ENCODE data around the gene COL6A1.
"Not testable (repeated sequence)": the region's sequence is repeated elsewhere in the genome, so short reads cannot be mapped to it uniquely, and the experiment has no call there.

COL6A1 gene

DNA sequence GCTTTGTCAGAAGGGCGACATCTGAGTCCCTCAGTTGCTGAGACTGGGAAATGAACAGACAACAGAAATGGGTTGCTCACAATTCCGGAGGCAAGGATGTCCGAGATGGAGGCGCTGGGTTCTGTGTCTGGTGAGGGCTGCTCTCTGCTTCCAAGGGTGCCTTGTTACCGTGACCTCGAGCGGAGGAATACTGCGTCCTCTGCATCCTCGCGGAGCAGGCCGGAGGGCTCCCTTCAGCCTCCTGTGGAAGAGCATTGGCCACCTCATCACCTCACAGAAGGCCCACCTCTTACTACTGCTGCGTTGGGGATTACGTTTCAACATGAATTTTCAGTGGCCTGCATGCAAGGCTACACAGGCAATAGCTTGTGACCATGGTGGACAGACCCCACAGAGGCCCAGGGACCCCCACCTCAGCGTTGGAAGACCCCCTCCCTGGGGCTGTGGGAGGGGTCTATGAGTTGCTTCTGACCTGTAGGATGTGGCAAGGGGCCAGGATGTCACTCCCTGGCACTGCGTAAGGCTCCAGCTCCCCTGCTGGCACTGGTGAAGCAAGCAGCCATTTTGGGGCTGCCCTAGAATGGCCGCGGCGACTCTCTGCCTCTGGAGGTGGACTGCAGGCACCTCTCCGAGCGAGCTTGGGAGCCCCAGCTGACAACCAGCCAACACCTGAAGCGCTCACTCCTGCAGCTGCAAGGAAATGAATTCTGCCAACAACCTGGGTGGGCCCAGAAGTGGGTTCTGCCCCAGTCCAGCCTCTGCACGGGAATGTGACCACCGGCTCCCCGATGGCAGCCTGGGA is 36.3 kb upstream of the COL6A1 start:
- DNase-seq, result peak; percentile 35

DNA sequence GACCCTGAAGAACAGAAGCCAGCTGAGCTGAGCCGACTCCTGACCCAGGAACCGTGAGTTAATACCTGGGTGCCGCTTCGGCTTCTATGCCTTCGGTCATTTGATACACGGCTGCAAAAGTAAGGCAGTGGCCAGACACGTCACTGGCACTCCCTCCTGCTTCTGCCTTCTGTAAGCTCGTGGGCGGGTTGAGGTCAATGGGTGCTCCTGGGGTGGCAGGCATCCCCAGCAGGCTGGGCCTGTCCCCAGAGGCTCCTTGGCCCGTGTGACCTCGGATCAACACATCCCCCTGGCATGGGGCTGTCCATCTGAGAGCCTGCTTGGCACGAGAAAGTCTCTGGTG is 35.7 kb upstream of the COL6A1 start:
- peak; percentile 38 for DNase-seq

- DNase-seq, result no peak
Measured at GRCh38 chr21:45947296-45947695, 34.3 kb upstream of the COL6A1 start.

DNA sequence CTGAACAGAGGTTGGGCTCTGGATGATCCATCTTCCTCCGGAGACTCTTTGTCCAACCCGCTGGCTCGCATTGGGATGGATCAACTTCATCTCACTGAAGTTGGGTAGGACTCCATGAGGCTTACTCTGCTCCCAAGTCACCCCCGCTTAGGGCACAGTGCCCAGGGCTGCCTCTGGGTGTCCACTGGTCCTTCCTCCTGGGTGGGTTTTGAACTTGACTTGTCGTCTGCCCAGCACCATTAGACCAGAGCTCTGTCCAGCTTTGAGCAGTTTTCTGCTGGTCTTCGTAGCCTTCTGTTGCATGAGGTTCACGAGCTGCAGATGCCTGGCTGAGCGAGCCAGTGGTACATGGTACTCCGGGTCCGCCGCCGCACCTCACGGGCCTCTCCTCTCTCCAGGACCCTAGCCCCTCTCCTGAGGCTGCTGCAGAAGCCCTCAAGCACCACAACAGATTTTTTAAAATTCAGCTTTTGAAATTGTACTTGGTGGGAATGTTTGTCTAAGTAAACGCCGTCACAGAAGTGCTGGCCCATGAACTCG is 33.8 kb upstream of the COL6A1 start:
- DNase-seq, result no peak

GRCh38 chr21:45948576-45949141 is 32.9 kb upstream of the COL6A1 start:
- peak; percentile 57 for DNase-seq

GRCh38 chr21:45949928-45950739 is 31.4 kb upstream of the COL6A1 start:
- no peak for DNase-seq

DNA sequence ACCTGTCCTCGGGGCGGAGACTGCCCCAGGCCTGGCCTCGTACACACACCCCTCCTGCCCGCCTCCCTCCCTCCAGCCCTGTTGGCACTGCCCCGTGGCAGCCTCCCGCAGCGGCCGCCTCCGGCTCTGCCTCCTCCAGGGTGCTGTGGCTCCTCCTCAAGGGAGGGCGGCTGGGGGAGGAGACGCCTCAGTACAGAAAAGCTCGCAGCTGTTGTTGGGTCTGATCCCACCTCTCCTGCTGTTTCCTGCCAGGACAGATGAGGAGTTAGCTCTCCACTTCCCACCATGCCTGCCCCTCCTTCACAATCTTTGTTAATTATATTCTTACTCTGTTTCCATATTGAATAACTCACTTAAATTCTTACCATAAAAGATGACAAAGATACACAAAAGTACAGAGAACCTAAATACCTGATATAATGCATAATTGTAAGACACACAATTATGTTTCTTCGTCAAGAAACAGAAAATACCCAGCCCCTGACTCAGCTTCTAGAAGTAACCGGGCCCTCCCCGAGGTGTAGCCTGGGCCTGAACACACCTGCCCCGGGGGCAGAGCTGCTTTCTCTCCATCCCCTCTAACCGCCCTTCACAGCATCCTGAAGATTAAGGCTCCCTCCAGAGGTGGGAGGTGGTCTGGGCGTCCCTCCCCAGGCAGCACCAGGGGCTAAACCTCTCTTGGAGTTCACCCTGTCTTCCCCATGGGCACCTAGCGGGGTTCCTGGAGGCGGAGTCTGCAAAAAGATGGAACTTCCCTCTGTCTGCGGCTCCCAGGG is 30.6 kb upstream of the COL6A1 start:
- DNase-seq, result peak; percentile 36

DNA sequence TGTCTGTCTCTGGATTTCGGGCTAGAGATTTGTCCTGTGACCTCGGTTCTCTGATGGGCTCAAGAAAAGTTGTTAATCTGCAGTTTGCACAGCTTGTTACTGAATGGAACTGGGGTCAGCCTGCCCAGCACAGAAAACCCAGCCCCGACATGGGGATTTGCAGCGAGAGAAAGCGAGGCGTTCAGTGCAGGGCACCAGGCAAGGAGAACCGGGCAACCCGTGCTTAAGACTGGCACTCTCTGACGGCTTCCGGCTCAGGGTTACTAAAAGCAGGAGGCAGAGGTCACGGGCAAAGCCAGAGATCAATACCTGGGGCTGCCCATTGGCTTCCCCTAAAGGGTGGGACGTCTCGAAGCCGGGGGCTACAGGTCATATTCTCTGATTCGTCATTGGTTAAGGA is 29.9 kb upstream of the COL6A1 start:
- no peak for DNase-seq

DNA sequence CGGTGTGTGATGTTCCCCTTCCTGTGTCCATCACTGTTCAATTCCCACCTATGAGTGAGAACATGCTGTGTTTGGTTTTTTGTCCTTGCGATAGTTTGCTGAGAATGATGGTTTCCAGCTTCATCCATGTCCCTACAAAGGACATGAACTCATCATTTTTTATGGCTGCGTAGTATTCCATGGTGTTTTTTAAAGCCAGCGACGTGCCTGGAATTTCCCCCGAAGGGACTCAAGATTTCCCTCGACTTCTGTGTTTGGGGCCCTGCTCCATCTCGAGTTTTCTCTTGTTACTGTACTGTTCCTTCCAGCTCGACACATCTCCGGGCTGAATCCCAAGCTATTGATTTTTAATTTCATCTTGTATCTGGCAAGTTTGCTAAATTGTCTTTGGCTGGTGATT is 29.0 kb upstream of the COL6A1 start:
- not testable (repeated sequence) for DNase-seq

- DNase-seq, result no peak
Measured at GRCh38 chr21:45952974-45953373, 28.6 kb upstream of the COL6A1 start.

DNA sequence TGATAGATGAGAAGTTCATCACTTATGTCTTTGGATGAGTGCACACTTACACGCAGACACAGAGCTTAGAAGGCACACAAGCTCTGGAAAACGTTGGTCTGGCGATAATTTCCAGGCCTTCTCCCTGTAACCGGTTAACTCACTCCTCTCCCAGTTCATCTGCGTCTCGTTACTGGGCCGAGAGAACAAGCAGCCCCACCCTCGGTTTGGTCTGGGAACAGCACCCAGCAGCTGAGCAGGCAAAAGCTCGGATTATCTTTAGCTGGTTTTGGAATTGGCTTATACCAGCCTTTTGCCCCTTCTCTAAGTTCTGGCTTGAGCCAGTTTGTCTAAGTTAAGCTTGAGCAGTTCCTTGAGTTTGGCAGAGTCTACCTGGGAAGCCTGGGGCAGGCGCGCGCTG is 27.3 kb upstream of the COL6A1 start:
- no peak for DNase-seq

GRCh38 chr21:45954921-45955320 is 26.6 kb upstream of the COL6A1 start:
- no peak for DNase-seq

DNA sequence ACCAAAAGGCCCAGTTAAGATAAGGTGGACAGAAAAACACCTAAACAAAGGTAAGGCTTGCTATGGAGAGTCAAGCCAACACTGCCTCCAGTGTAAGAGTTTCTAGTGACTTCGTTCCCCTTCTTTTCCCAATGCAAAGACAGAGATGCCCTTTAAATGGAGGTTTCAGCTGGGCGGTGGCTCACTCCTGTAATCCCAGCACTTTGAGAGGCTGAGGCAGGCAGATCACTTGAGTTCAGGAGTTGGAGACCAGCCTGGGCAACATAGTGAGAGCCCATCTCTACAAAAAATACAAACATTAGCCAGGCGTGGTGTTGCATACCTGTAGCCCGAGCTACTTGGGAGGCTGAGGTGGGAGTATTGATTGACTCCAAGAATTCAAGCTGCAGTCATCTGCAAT is 24.0 kb upstream of the COL6A1 start:
- DNase-seq, result no peak

GRCh38 chr21:45957981-45958600 is 23.5 kb upstream of the COL6A1 start:
- DNase-seq, result no peak

GRCh38 chr21:45959182-45959581 is 22.4 kb upstream of the COL6A1 start:
- no peak for DNase-seq

- no peak for DNase-seq
Measured at GRCh38 chr21:45959779-45960390, 21.7 kb upstream of the COL6A1 start.

DNA sequence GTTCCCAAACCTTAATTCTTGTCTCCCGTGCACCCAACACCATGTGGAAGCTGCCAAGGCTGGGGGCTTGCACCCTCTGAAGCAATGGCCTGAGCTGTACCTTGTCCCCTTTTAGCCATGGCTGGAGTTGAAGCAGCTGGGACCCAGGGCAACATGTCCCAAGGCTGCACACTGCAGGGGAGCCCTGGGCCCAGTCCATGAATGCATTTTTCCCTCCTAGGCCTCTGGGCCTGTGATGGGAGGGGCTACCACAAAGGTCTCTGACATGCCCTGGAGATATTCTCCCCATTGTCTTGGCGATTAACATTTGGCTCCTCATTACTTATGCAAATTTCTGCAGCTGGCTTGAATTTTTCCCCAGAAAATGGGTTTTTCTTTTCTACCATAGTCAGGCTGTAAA is 20.2 kb upstream of the COL6A1 start:
- DNase-seq, result not testable (repeated sequence)

DNA sequence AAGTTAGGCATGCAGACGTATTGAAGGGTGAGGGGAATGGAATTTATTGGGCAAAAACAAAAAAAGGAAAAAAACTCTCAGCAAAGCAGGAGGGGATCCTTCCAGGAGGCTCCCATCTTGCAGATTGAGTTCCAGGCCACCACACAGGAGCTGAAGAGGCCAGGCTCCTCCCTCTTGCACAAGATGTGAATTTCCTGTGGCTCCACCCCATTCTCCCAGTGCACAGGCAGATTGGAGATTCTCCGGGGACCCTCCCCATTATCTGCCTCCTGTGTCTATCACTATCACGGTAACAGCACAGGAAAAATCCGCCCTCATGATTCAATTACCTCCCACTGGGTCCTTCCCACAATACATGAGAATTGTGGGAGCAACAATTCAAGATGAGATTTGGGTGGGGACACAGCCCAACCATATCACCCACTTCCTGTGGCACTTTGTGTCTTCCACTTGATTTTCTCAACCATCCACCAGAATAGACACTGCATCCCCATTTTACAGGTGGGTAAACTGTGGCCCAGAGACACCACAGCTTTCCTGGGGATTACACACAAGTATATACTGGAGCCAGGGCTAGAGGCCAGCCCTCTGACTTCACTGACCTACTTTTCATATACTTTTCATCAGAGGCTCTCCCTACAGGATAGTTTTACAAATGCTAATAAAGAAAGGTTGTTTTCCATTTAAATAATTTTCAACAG is 18.9 kb upstream of the COL6A1 start:
- no peak for DNase-seq

DNA sequence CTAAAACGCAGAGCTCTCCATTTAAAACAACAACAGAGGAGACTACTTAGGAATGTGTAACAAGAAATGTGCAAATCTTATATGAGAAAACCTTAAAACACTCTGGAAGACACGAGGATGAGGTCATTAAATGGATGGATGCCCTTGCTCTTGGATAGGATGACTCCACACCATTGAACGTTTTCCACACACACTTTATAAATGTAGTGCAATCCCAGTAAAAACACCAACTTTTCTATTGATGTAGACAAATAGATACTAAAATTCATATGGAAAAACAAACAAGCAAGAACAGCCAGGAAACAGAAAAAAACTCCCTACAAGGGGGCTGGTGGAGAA is 18.4 kb upstream of the COL6A1 start:
- DNase-seq, result no peak

DNA sequence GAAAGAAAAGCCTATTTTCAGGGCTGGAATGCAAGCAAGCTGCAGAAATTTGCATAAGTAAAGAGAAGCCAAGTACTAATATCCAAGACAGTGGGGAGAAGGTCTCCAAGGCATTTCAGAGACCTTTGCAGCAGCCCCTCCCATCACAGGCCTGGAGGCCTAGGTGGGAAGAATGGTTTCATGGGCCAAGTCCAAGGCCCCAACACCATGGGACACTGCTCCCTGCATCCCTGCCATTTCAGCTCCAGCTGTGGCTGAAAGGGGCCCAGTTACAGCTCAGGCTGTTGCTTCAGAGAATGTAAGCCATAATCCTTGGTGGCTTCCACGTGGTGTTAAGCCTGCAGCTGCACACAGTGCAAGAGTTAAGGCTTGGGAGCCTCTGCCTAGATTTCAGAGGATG is 16.9 kb upstream of the COL6A1 start:
- DNase-seq, result no peak

- DNase-seq, result no peak
Measured at GRCh38 chr21:45965084-45965809, 16.3 kb upstream of the COL6A1 start.

Data from DMS53 (cell line).